ENCODE results near the gene MTMR10.

The MTMR10 gene

GRCh38 chr15:30928076-30928475 lies 63.4 kb downstream of the MTMR10 start:
- no peaks in the 10 kb centered on the region for H3K4me1 ChIP-seq
- TF ChIP-seq CTCF (IDR thresholded peaks at IDR 0.05), result no peak
- no peak overlapping the region for H3K4me3 ChIP-seq (ENCODE audit: low read depth, low read length)
- no peak overlapping the region for H3K27ac ChIP-seq
- H3K27me3 ChIP-seq (ENCODE audit: control insufficient read depth, insufficient read depth, low read length), result no peaks in the 10 kb centered on the region
- no peak overlapping the region for H2AFZ ChIP-seq
- no peak overlapping the region for H3K4me2 ChIP-seq (ENCODE audit: low read length)
- H3K79me2 ChIP-seq, result no peaks in the 10 kb centered on the region
- no peaks in the 10 kb centered on the region for H3K9me3 ChIP-seq (ENCODE audit: control insufficient read depth, low read length)
- H3K9ac ChIP-seq, result no peak overlapping the region
- H3K36me3 ChIP-seq (ENCODE audit: control insufficient read depth, insufficient read depth, low read length), result no peaks in the 10 kb centered on the region

GRCh38 chr15:30927148-30927761 lies 64.2 kb downstream of the MTMR10 start:
- Histone ChIP-seq H3K9me3 (ENCODE audit: control insufficient read depth, low read length) (no peaks in the 10 kb centered on the region), H3K4me1 (no peaks in the 10 kb centered on the region), H3K36me3 (ENCODE audit: control insufficient read depth, insufficient read depth, low read length) (no peaks in the 10 kb centered on the region), H3K27ac (no peak overlapping the region), H3K27me3 (ENCODE audit: control insufficient read depth, insufficient read depth, low read length) (no peaks in the 10 kb centered on the region), H2AFZ (no peak overlapping the region), H3K4me2 (ENCODE audit: low read length) (no peak overlapping the region), H3K4me3 (ENCODE audit: low read depth, low read length) (no peak overlapping the region), H3K9ac (no peak overlapping the region), H3K79me2 (no peaks in the 10 kb centered on the region)
- no peak for TF ChIP-seq CTCF (IDR thresholded peaks at IDR 0.05)

GRCh38 chr15:30926161-30926560 lies 65.3 kb downstream of the MTMR10 start:
- H3K36me3 ChIP-seq (ENCODE audit: control insufficient read depth, insufficient read depth, low read length), result no peaks in the 10 kb centered on the region
- H3K9me3 ChIP-seq (ENCODE audit: control insufficient read depth, low read length), result no peaks in the 10 kb centered on the region
- no peak for TF ChIP-seq CTCF (IDR thresholded peaks at IDR 0.05)
- no peak overlapping the region for H3K27ac ChIP-seq
- no peak overlapping the region for H3K4me3 ChIP-seq (ENCODE audit: low read depth, low read length)
- no peaks in the 10 kb centered on the region for H3K79me2 ChIP-seq
- H3K4me2 ChIP-seq (ENCODE audit: low read length), result no peak overlapping the region
- no peaks in the 10 kb centered on the region for H3K4me1 ChIP-seq
- no peak overlapping the region for H3K9ac ChIP-seq
- H2AFZ ChIP-seq, result no peak overlapping the region
- H3K27me3 ChIP-seq (ENCODE audit: control insufficient read depth, insufficient read depth, low read length), result no peaks in the 10 kb centered on the region

GRCh38 chr15:30925686-30926085 lies 65.7 kb downstream of the MTMR10 start:
- Histone ChIP-seq H3K4me1 (no peaks in the 10 kb centered on the region), H3K27me3 (ENCODE audit: control insufficient read depth, insufficient read depth, low read length) (no peaks in the 10 kb centered on the region), H3K9ac (no peak overlapping the region), H3K36me3 (ENCODE audit: control insufficient read depth, insufficient read depth, low read length) (no peaks in the 10 kb centered on the region), H3K9me3 (ENCODE audit: control insufficient read depth, low read length) (no peaks in the 10 kb centered on the region), H3K27ac (no peak overlapping the region), H2AFZ (no peak overlapping the region), H3K79me2 (no peaks in the 10 kb centered on the region), H3K4me3 (ENCODE audit: low read depth, low read length) (no peak overlapping the region), H3K4me2 (ENCODE audit: low read length) (no peak overlapping the region)
- no peak for TF ChIP-seq CTCF (IDR thresholded peaks at IDR 0.05)

GRCh38 chr15:30924353-30924752 lies 67.1 kb downstream of the MTMR10 start:
- H3K27me3 ChIP-seq (ENCODE audit: control insufficient read depth, insufficient read depth, low read length), result no peaks in the 10 kb centered on the region
- no peaks in the 10 kb centered on the region for H3K4me1 ChIP-seq
- H3K4me3 ChIP-seq (ENCODE audit: low read depth, low read length), result no peak overlapping the region
- no peaks in the 10 kb centered on the region for H3K36me3 ChIP-seq (ENCODE audit: control insufficient read depth, insufficient read depth, low read length)
- H3K79me2 ChIP-seq, result no peaks in the 10 kb centered on the region
- TF ChIP-seq CTCF (IDR thresholded peaks at IDR 0.05), result no peak
- no peak overlapping the region for H2AFZ ChIP-seq
- H3K27ac ChIP-seq, result no peak overlapping the region
- H3K9me3 ChIP-seq (ENCODE audit: control insufficient read depth, low read length), result no peaks in the 10 kb centered on the region
- H3K9ac ChIP-seq, result no peak overlapping the region
- H3K4me2 ChIP-seq (ENCODE audit: low read length), result no peak overlapping the region
